ENCODE measurements around the gene CDC42SE1. TPM values are rescaled to one million over a fixed set of nuclear protein-coding genes. Genes with fewer than 3 reads are reported as not detected.

Gene CDC42SE1
- polyA plus RNA-seq, 3 donors = 62.1 to 302 (median 75.7) TPM

GRCh38 chr1:151002051-151002450 lies 57.4 kb downstream of the CDC42SE1 start:
- H3K27me3 ChIP-seq (ENCODE audit: control insufficient read depth in 2 of 2, insufficient read depth in 2 of 2, low read length in 2 of 2) = no peaks in the 10 kb centered on the region
- H3K27me3 Mint-ChIP-seq (ENCODE audit: low read depth in 3 of 3) = peaks cover 0 to 3% (median 2%) of the 10 kb centered on the region in 3 donors
- no peak overlapping the region for H2AFZ ChIP-seq (ENCODE audit: insufficient read depth, low read depth, low read length, poor library complexity, severe bottlenecking)
- H3K4me3 Mint-ChIP-seq = no peak overlapping the region
- H3K9me3 ChIP-seq (replicated peaks in 1 of 2; ENCODE audit: control insufficient read depth in 1 of 2, insufficient read depth in 1 of 2, low read length in 2 of 2) = no peaks in the 10 kb centered on the region
- peaks cover 15 to 34% of the 10 kb centered on the region in 2 donors for H3K36me3 ChIP-seq (replicated peaks in 1 of 2; ENCODE audit: control insufficient read depth in 1 of 2, insufficient read depth in 2 of 2, low read length in 2 of 2)
- peak overlapping the region in 1 of 3 experiments; percentile 56 for H3K4me3 ChIP-seq (replicated peaks in 1 of 3; ENCODE audit: low read depth in 2 of 3, low read length in 3 of 3)
- intact Hi-C loops (cut with micrococcal nuclease) = loop anchor here in 1 of 2 donors (10.0 kb wide), 1 partner anchor 163 kb away; the partner anchor contains the start of genes LYSMD1 and SCNM1
- peaks cover 15% of the 10 kb centered on the region for H4K20me1 ChIP-seq (ENCODE audit: insufficient read depth, low read length)
- H3K4me1 ChIP-seq (ENCODE audit: control insufficient read depth in 1 of 2, insufficient read depth in 2 of 2, low read length in 2 of 2) = peaks cover 79 to 81% of the 10 kb centered on the region in 2 donors
- peaks cover 0 to 3% (median 0%) of the 10 kb centered on the region in 7 donors for H3K9me3 Mint-ChIP-seq
- H3K4me1 Mint-ChIP-seq = peaks cover 79% of the 10 kb centered on the region
- H3K9ac ChIP-seq (ENCODE audit: insufficient read depth, low read length, poor library complexity, severe bottlenecking) = no peak overlapping the region
- H3K36me3 Mint-ChIP-seq = peaks cover 36 to 46% of the 10 kb centered on the region in 2 donors
- peak overlapping the region; percentile 88 to 94 (median 91) for H3K27ac Mint-ChIP-seq
- 50% methylated on average over 2 of the region's 3 CpGs for WGBS (ENCODE audit: insufficient coverage)
- H3K4me2 ChIP-seq (replicated peaks; ENCODE audit: extremely low read depth, low read length, poor library complexity, severe bottlenecking) = peak overlapping the region; percentile 62
- DNase-seq = peak in 2 of 3 donors; percentile 50 to 52
- no peak for TF ChIP-seq CTCF (IDR thresholded peaks at IDR 0.05)
- H3K27ac ChIP-seq (ENCODE audit: low read depth in 1 of 2, low read length in 2 of 2) = peak overlapping the region; percentile 73 to 78
- H3K79me2 ChIP-seq (ENCODE audit: insufficient read depth, low read length) = peaks cover 64% of the 10 kb centered on the region

- intact Hi-C loops (cut with micrococcal nuclease) = loop anchor here in 1 of 2 donors (10.0 kb wide), 1 partner anchor 163 kb away; the partner anchor contains the start of genes LYSMD1 and SCNM1
- Mint-ChIP-seq H3K27me3 (ENCODE audit: low read depth in 3 of 3) (peaks cover 0 to 3% (median 2%) of the 10 kb centered on the region in 3 donors), H3K4me3 (peak overlapping the region; percentile 26 to 64), H3K27ac (peak overlapping the region; percentile 88 to 94 (median 91)), H3K9me3 (peaks cover 0 to 3% (median 0%) of the 10 kb centered on the region in 7 donors), H3K36me3 (peaks cover 40 to 51% of the 10 kb centered on the region in 2 donors), H3K4me1 (peaks cover 74% of the 10 kb centered on the region)
- no peak overlapping the region for H2AFZ ChIP-seq (ENCODE audit: insufficient read depth, low read depth, low read length, poor library complexity, severe bottlenecking)
- peak; percentile 41 to 82 (median 58) for DNase-seq
- no peaks in the 10 kb centered on the region for H3K9me3 ChIP-seq (replicated peaks in 1 of 2; ENCODE audit: control insufficient read depth in 1 of 2, insufficient read depth in 1 of 2, low read length in 2 of 2)
- peaks cover 75 to 77% of the 10 kb centered on the region in 2 donors for H3K4me1 ChIP-seq (ENCODE audit: control insufficient read depth in 1 of 2, insufficient read depth in 2 of 2, low read length in 2 of 2)
- peaks cover 15% of the 10 kb centered on the region for H4K20me1 ChIP-seq (ENCODE audit: insufficient read depth, low read length)
- 13% methylated on average over 3 of the region's 4 CpGs for WGBS (ENCODE audit: insufficient coverage)
- H3K4me2 ChIP-seq (replicated peaks; ENCODE audit: extremely low read depth, low read length, poor library complexity, severe bottlenecking) = peak overlapping the region; percentile 62
- peaks cover 60% of the 10 kb centered on the region for H3K79me2 ChIP-seq (ENCODE audit: insufficient read depth, low read length)
- no peak overlapping the region for H3K9ac ChIP-seq (ENCODE audit: insufficient read depth, low read length, poor library complexity, severe bottlenecking)
- H3K27me3 ChIP-seq (ENCODE audit: control insufficient read depth in 2 of 2, insufficient read depth in 2 of 2, low read length in 2 of 2) = no peaks in the 10 kb centered on the region
- TF ChIP-seq CTCF (IDR thresholded peaks at IDR 0.05) = no peak
- H3K4me3 ChIP-seq (replicated peaks in 1 of 3; ENCODE audit: low read depth in 2 of 3, low read length in 3 of 3) = peak overlapping the region in 1 of 3 experiments; percentile 56
- peaks cover 20 to 38% of the 10 kb centered on the region in 2 donors for H3K36me3 ChIP-seq (replicated peaks in 1 of 2; ENCODE audit: control insufficient read depth in 1 of 2, insufficient read depth in 2 of 2, low read length in 2 of 2)
- peak overlapping the region; percentile 49 to 78 for H3K27ac ChIP-seq (ENCODE audit: low read depth in 1 of 2, low read length in 2 of 2)
Observed at GRCh38 chr1:151001602-151002001, 57.8 kb downstream of the CDC42SE1 start.

Small RNA genes lying within 50 kb of the gene (small RNA-seq; reads per million reads assigned to genes)
- not detected for gene RNU6-884P (ENCODE audit: insufficient read length, low read depth)

Other genes with a start within 250 kb of the CDC42SE1 start
- gene ARNT, start 183.0 kb downstream of the CDC42SE1 start, polyA plus RNA-seq = 10 to 100 TPM; 25.8 to 38.8 (median 38.6) TPM
- not detected for gene CTXND2, start 172.5 kb downstream of the CDC42SE1 start, polyA plus RNA-seq
- gene SETDB1, start 133.3 kb downstream of the CDC42SE1 start, polyA plus RNA-seq = 10 to 100 TPM; 13.9 to 69.4 (median 15.5) TPM
- gene CERS2, start 84.8 kb downstream of the CDC42SE1 start, polyA plus RNA-seq = 100 to 1,000 TPM; 152 to 224 (median 200) TPM
- gene ANXA9, start 77.3 kb downstream of the CDC42SE1 start, polyA plus RNA-seq = 1 to 10 TPM in 2 of 3 donors, under 1 TPM in 1; 0.28 to 1.7 (median 1.4) TPM
- 10 to 100 TPM; 11.5 to 25.0 (median 13.2) TPM for gene MINDY1, start 52.7 kb downstream of the CDC42SE1 start, polyA plus RNA-seq
- gene PRUNE1, start 51.2 kb downstream of the CDC42SE1 start, polyA plus RNA-seq = 10 to 100 TPM in 2 of 3 donors, 1 to 10 TPM in 1; 8.4 to 22.8 (median 22.6) TPM
- under 1 TPM in 1 of 3 donors, not detected in 2; 0.77 TPM for gene BNIPL, start 23.0 kb downstream of the CDC42SE1 start, polyA plus RNA-seq
- 1 to 10 TPM in 1 of 3 donors, under 1 TPM in 2; 0.60 to 1.5 (median 0.62) TPM for gene C1orf56, start 11.9 kb downstream of the CDC42SE1 start, polyA plus RNA-seq
- under 1 TPM; 0.38 to 0.93 (median 0.40) TPM for gene MLLT11, start 775 bp upstream of the CDC42SE1 start, polyA plus RNA-seq
- 10 to 100 TPM in 1 of 3 donors, 1 to 10 TPM in 2; 2.2 to 14.0 (median 2.2) TPM for gene GABPB2, start 11.1 kb upstream of the CDC42SE1 start, polyA plus RNA-seq
- 1 to 10 TPM in 1 of 3 donors, under 1 TPM in 2; 0.39 to 1.4 (median 0.97) TPM for gene SEMA6C, start 87.0 kb upstream of the CDC42SE1 start, polyA plus RNA-seq
- gene TNFAIP8L2, start 97.0 kb upstream of the CDC42SE1 start, polyA plus RNA-seq = 100 to 1,000 TPM in 2 of 3 donors, 10 to 100 TPM in 1; 50.3 to 104 (median 103) TPM
- under 1 TPM in 2 of 3 donors, not detected in 1; 0.16 to 0.24 TPM for gene LYSMD1, start 106.3 kb upstream of the CDC42SE1 start, polyA plus RNA-seq
- 100 to 1,000 TPM in 2 of 3 donors, 10 to 100 TPM in 1; 74.9 to 110 (median 103) TPM for gene SCNM1, start 106.5 kb upstream of the CDC42SE1 start, polyA plus RNA-seq
- gene TMOD4, start 116.4 kb upstream of the CDC42SE1 start, polyA plus RNA-seq = 1 to 10 TPM in 1 of 3 donors, not detected in 2; 2.0 TPM
- gene VPS72, start 130.6 kb upstream of the CDC42SE1 start, polyA plus RNA-seq = 10 to 100 TPM; 30.4 to 43.3 (median 37.7) TPM
- 10 to 100 TPM; 10.8 to 47.7 (median 11.7) TPM for gene PIP5K1A, start 138.9 kb upstream of the CDC42SE1 start, polyA plus RNA-seq
- 100 to 1,000 TPM; 232 to 266 (median 252) TPM for gene PSMD4, start 195.1 kb upstream of the CDC42SE1 start, polyA plus RNA-seq
- 10 to 100 TPM in 1 of 3 donors, 1 to 10 TPM in 2; 1.3 to 26.5 (median 1.8) TPM for gene ZNF687, start 222.7 kb upstream of the CDC42SE1 start, polyA plus RNA-seq